ENCODE data around the gene SYNPR.

Gene SYNPR

DNA sequence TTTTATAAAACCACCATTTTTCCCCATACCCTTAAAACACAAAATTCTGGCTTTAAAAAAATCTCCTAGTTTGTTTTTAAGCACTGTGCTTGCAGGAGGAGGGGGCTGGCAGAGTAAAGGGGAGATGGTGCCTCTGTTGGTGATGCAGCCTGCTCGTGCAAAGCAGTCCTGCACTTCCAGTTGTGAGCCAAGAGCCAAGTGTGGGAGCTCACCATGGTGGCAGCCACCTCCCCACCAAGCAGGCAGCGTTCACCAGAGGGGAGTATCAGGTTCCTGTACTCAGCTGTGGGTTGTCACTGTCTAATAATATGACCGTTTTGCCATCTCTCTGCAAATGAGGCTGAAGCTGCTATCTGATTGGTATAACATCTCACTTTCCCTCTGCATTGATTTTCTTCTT is 164.8 kb downstream of the SYNPR start:
- TF ChIP-seq CTCF (IDR thresholded peaks at IDR 0.05; ENCODE audit: low read depth, low read length, missing control alignments) = no peak
- no peak overlapping the region for H3K4me3 ChIP-seq (ENCODE audit: low read depth, low read length)
- DNase-seq (ENCODE audit: low read depth) = no peak

GRCh38 chr3:63450023-63450422 is 171.9 kb downstream of the SYNPR start:
- TF ChIP-seq CTCF (IDR thresholded peaks at IDR 0.05; ENCODE audit: low read depth, low read length, missing control alignments) = no peak
- no peak for DNase-seq (ENCODE audit: low read depth)

DNA sequence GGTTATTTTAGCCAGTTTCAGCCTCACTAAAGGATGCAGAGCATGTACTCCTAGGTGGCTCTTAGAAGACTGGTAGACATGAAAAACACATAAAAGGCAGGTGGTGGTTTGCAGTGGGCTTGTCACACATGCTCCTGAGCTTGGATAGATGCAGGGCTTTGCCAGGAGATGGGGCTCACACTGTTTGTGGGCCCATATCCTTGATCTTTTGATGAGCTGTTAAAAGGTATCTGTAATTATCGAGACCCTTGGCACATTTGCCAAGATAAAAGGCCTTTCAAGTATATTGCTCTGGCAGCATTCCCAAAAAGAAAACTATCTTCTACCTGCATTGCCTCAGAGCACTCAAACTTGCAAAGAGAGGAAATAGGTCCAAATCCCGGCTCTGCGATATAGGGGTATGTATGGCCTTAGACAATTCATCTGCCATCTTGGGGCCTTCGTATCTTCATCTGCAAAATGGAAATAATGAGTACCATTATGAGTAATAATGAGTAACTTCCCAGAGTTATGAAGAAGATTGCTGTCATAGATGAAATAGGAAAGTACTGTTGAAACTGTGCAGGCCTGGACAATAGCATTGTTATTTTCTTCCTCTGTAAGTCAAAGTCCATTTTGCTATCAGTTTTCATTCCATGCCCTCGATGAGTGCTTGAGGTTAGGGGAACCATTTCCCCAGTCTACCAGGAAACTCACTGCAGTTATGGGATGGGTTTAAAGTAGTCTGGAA is 172.7 kb downstream of the SYNPR start:
- TF ChIP-seq CTCF (IDR thresholded peaks at IDR 0.05; ENCODE audit: low read depth, low read length, missing control alignments) = no peak
- H3K4me3 ChIP-seq (ENCODE audit: low read depth, low read length) = no peak overlapping the region
- no peak for DNase-seq (ENCODE audit: low read depth)

More at GRCh38 chr3:63450023-63450422, 171.9 kb downstream of the SYNPR start:
- no peak overlapping the region for H3K4me3 ChIP-seq (ENCODE audit: low read depth, low read length)

DNA sequence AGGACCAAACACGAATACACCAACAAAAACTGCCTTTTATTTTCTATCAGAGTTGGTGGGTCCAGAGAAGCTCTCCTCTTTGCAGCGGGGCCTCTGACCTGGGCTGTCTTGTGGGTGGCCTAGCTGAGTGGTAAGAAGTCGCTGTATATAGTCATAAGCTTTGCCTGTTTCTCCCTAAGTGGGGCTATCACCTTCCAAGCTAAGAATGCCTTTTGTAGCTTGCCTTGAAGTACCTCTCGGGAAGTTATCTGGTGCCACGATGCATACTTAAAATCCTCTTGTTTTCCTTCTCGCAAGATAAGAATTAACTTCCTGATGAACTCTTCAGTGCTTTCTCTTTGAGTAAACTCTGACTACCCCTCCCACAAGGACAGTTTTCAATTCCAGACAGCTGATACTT is 178.8 kb downstream of the SYNPR start:
- DNase-seq (ENCODE audit: low read depth) = no peak
- TF ChIP-seq CTCF (IDR thresholded peaks at IDR 0.05; ENCODE audit: low read depth, low read length, missing control alignments) = no peak
- H3K4me3 ChIP-seq (ENCODE audit: low read depth, low read length) = no peak overlapping the region

DNA sequence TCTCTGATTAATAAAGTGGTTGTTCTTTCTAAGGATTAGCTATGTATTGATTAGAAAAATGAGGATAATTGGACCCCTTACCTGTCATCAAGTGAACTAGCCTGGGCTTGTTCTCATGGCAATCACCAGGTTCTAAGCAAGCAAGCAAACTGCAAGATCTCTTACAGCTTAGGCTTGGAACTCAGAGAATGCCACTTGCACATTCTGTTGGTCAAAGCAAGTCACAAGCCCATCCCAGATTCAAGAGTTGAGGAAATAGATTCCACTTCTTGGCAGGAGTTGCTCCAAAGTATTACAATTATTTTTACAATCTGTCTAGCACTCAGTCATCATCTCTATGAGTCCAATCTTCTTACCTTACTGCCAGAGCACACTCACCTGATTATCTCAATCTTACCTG is 180.3 kb downstream of the SYNPR start:
- no peak for TF ChIP-seq CTCF (IDR thresholded peaks at IDR 0.05; ENCODE audit: low read depth, low read length, missing control alignments)
- DNase-seq (ENCODE audit: low read depth) = no peak

GRCh38 chr3:63462732-63463131 is 184.6 kb downstream of the SYNPR start:
- DNase-seq (ENCODE audit: low read depth) = no peak
- H3K4me3 ChIP-seq (ENCODE audit: low read depth, low read length) = no peak overlapping the region
- TF ChIP-seq CTCF (IDR thresholded peaks at IDR 0.05; ENCODE audit: low read depth, low read length, missing control alignments) = no peak

More for the DNA sequence above, 180.3 kb downstream of the SYNPR start:
- no peak overlapping the region for H3K4me3 ChIP-seq (ENCODE audit: low read depth, low read length)

GRCh38 chr3:63467392-63467791 is 189.3 kb downstream of the SYNPR start:
- H3K4me3 ChIP-seq (ENCODE audit: low read depth, low read length) = no peak overlapping the region
- no peak for DNase-seq (ENCODE audit: low read depth)
- no peak for TF ChIP-seq CTCF (IDR thresholded peaks at IDR 0.05; ENCODE audit: low read depth, low read length, missing control alignments)
